Measurements from ENCODE around the gene CAPRIN2. TPM values are rescaled to one million over a fixed set of nuclear protein-coding genes. Genes with fewer than 3 reads are reported as not detected.

The CAPRIN2 gene
- total RNA-seq, 6 donors from 2014 or later, result 14.3 to 116 (median 31.1) TPM

- TF ChIP-seq EP300 (IDR thresholded peaks at IDR 0.05) (no peak), POLR2AphosphoS5 (IDR thresholded peaks at IDR 0.05) (peak; percentile 40 to 77), CTCF (IDR thresholded peaks at IDR 0.05) (peak in 3 of 6 experiments; percentile 11 to 51 (median 41)), POLR2A (IDR thresholded peaks at IDR 0.05) (peak in 1 of 4 donors; percentile 21)
- WGBS, 2 donors, result 0% methylated on average over 38 to 58 of the region's 71 CpGs
- no peaks in the 10 kb centered on the region for H3K9me3 ChIP-seq
Observed at GRCh38 chr12:30695199-30696102, 59.3 kb downstream of the CAPRIN2 start, which contains the start of gene IPO8. IPO8 (minus strand) TSS chr12:30695869; CDS start chr12:30695647, 222 bp downstream.

GRCh38 chr12:30694412-30695198 is 60.1 kb downstream of the CAPRIN2 start:
- H3K36me3 ChIP-seq, result peaks cover 0 to 3% (median 0%) of the 10 kb centered on the region in 4 donors
- WGBS, 2 donors, result 10 to 16% methylated on average over 16 of the region's 16 CpGs
- H3K4me1 ChIP-seq, result peaks cover 26 to 32% (median 27%) of the 10 kb centered on the region in 4 donors
- DNase-seq (peak in 1 of 2 donors; percentile 67), ATAC-seq (ENCODE audit: low FRiP score in 2 of 2) (peak; percentile 68 to 73)
- no peaks in the 10 kb centered on the region for H3K9me3 ChIP-seq
- peak overlapping the region; percentile 78 to 91 (median 86) for H3K27ac ChIP-seq
- no peaks in the 10 kb centered on the region for H3K27me3 ChIP-seq
- TF ChIP-seq POLR2A (IDR thresholded peaks at IDR 0.05), result peak in 1 of 4 donors; percentile 8
- no peak for TF ChIP-seq EP300 (IDR thresholded peaks at IDR 0.05)
- no peak for TF ChIP-seq CTCF (IDR thresholded peaks at IDR 0.05)
- TF ChIP-seq POLR2AphosphoS5 (IDR thresholded peaks at IDR 0.05), result no peak
- peak overlapping the region; percentile 84 to 99 (median 96) for H3K4me3 ChIP-seq

More at GRCh38 chr12:30695199-30696102, 59.3 kb downstream of the CAPRIN2 start, which contains the start of gene IPO8:
- H3K27ac ChIP-seq, result peak within 1 kb of the TSS; percentile 78 to 91 (median 86)
- no peaks in the 10 kb centered on the region for H3K27me3 ChIP-seq
- no peaks in the 10 kb centered on the region for H3K36me3 ChIP-seq
- ATAC-seq (ENCODE audit: low FRiP score in 2 of 2) (peak; percentile 98 to 99), DNase-seq (peak; percentile 95 to 96)
- peaks cover 26 to 32% (median 27%) of the 10 kb centered on the region in 4 donors for H3K4me1 ChIP-seq
- peak within 1 kb of the TSS; percentile 84 to 99 (median 96) for H3K4me3 ChIP-seq

- H3K9me3 ChIP-seq, result no peaks in the 10 kb centered on the region
- no peaks in the 10 kb centered on the region for H3K27me3 ChIP-seq
- DNase-seq (no peak), ATAC-seq (ENCODE audit: low FRiP score in 2 of 2) (no peak)
- WGBS, 2 donors, result 60 to 61% methylated on average over 5 of the region's 5 CpGs
- H3K36me3 ChIP-seq, result peaks cover 0 to 7% (median 0%) of the 10 kb centered on the region in 4 donors
- TF ChIP-seq POLR2AphosphoS5 (IDR thresholded peaks at IDR 0.05) (no peak), POLR2A (IDR thresholded peaks at IDR 0.05) (no peak), EP300 (IDR thresholded peaks at IDR 0.05) (no peak), CTCF (IDR thresholded peaks at IDR 0.05) (no peak)
- H3K4me1 ChIP-seq, result peaks cover 26 to 32% (median 27%) of the 10 kb centered on the region in 4 donors
- no peak overlapping the region for H3K4me3 ChIP-seq
- no peak overlapping the region for H3K27ac ChIP-seq
Observed at GRCh38 chr12:30692470-30692869, 62.3 kb downstream of the CAPRIN2 start.

- ATAC-seq (ENCODE audit: low FRiP score in 2 of 2), result peak in 1 of 2 donors; percentile 59
- 78 to 81% methylated on average over 4 of the region's 4 CpGs for WGBS, 2 donors
- no peak overlapping the region for H3K4me3 ChIP-seq
Observed at GRCh38 chr12:30691122-30691879, 63.5 kb downstream of the CAPRIN2 start.

More at GRCh38 chr12:30691122-30691879, 63.5 kb downstream of the CAPRIN2 start:
- Histone ChIP-seq H3K4me1 (peaks cover 21 to 32% (median 24%) of the 10 kb centered on the region in 4 donors), H3K27ac (peak overlapping the region in 1 of 4 donors; percentile 17), H3K27me3 (no peaks in the 10 kb centered on the region), H3K36me3 (peaks cover 0 to 7% (median 0%) of the 10 kb centered on the region in 4 donors), H3K9me3 (no peaks in the 10 kb centered on the region)
- TF ChIP-seq CTCF (IDR thresholded peaks at IDR 0.05), result no peak
- no peak for TF ChIP-seq POLR2A (IDR thresholded peaks at IDR 0.05)
- TF ChIP-seq EP300 (IDR thresholded peaks at IDR 0.05), result no peak
- TF ChIP-seq POLR2AphosphoS5 (IDR thresholded peaks at IDR 0.05), result no peak
- no peak for DNase-seq
